Sciatic nerve (tissue), 2 donors: ENCODE data around the gene LRRC40. TPM values are rescaled to one million over a fixed set of nuclear protein-coding genes. Genes with fewer than 3 reads are reported as not detected.
"Not testable (repeated sequence)": the region's sequence is repeated elsewhere in the genome, so short reads cannot be mapped to it uniquely, and the experiment has no call there.

Experiments used
- ATAC-seq: fragments of 200-7000 bp; cut with Tn5 transposase; one replicate; pipeline ENCODE4 v1.9.1; 2020; ENCODE audit warnings: mild to moderate bottlenecking, moderate library complexity
- DNase-seq: peaks from one replicate; pipeline ENCODE4 v3.0.0-alpha.2; 2020; ENCODE audit warnings: low spot score
- intact Hi-C: fragments of 100-400 bp; cut with DNase I; formaldehyde crosslinking; loops from one replicate; pipeline ENCODE4 v1.14.2; 2022
- total RNA-seq: library from RNA; stranded (reverse); fragmentation: NEBNext Ultra II Directional; extraction: Animal tissue kit (Norgen Biotek cat#: 25700); gene quantifications from one replicate; pipeline ENCODE4 v1.2.1, GENCODE V29; 2021
- donor health status: DM: no; HTN: no; CAD: no.
- donor health status: DM: no; HTN: no; CAD: no.

The LRRC40 gene
- total RNA-seq, 1 donor from 2014 or later: 15.4 TPM

DNA sequence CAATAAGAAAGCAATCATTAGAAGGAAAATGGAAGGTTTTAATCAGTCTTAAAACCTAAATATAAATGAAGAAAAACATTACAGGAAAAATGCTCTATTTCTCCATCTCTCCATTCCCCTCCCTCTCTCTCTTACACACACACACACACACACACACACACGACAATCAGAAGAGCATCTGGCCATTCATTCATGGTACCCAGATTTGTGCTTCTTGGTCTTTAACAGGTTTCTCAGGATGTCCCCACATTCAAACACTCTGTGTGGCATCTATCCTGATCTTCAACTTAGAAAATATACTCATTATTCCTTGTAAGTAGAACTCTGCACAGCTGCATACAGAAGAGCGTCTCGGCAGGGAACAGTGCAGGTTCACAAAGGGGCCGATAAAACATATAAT is 779 bp downstream of the LRRC40 start:
- intact Hi-C loops: no loop called here
- ATAC-seq (no peak), DNase-seq (no peak)

DNA sequence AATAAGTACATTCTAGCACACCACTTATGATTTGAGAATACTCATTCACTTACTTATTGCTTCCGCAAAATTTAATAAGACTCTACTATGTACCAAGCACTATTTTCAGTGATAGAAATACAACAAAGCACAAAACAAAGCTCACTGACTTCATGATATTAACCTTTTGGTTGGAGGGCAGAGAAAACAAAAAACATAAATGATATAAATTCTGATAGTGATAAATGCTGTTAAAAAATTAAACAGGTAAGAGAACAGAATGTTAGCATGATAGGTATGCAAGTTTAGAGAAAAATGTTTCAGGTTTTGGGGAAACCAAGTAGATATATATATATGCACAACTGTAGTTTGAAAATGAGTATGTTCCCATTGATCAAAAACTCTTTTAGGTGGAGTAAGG is 1.2 kb downstream of the LRRC40 start:
- intact Hi-C loops: no loop called here
- DNase-seq (no peak), ATAC-seq (no peak)

GRCh38 chr1:70202173-70202758 is 3.1 kb downstream of the LRRC40 start:
- intact Hi-C loops: no loop called here
- DNase-seq (no peak), ATAC-seq (no peak)

GRCh38 chr1:70200065-70200464 is 5.3 kb downstream of the LRRC40 start:
- no peak for ATAC-seq
- DNase-seq: no peak
- intact Hi-C loops: no loop called here

DNA sequence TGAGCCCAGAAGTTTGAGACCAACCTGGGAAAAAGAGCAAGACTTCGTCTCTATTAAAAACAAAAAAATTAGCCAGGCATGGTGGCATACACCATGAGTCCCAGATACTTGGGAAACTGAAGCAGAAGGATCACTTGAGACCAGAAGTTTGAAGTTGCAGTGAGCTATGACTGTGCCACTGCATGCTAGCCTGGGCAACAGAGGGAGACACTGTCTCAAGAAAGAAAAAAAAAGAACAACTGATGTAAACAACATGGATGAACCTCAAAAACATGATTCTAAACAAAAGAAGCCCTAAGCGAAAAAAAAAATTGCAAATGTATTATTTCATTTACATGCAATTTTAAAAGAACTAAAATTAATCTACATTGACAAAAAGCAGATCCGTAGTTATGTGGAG is 9.0 kb downstream of the LRRC40 start:
- no peak for DNase-seq
- ATAC-seq: no peak
- intact Hi-C loops: no loop called here

- ATAC-seq (no peak), DNase-seq (no peak)
- intact Hi-C loops: no loop called here
Observed at GRCh38 chr1:70195342-70195741, 10.0 kb downstream of the LRRC40 start.

DNA sequence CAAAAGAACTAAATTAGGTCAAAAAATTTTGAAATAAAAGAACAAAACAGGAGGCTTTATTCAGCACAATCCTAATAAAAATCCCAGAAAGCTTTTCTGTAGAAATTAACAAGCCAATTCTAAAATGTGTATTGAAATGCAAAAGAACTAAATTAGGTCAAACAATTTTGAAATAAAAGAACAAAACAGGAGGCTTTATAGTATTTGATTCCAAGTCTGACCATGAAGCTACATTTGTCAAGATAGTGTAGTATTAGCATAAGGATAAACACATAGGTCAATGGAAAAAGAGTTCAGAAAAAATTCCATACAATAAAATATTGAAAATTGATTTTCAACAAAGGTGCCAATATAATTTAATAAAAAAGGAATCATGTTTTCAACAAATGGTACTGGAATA is 10.8 kb downstream of the LRRC40 start:
- ATAC-seq: no peak
- DNase-seq: no peak
- intact Hi-C loops: no loop called here

- not testable (repeated sequence) for DNase-seq
Observed at GRCh38 chr1:70192446-70192845, 12.9 kb downstream of the LRRC40 start.

GRCh38 chr1:70190180-70190579 is 15.2 kb downstream of the LRRC40 start:
- ATAC-seq: no peak
- DNase-seq: no peak
- intact Hi-C loops: no loop called here

More at GRCh38 chr1:70192446-70192845, 12.9 kb downstream of the LRRC40 start:
- intact Hi-C loops, ATAC-seq: not testable (repeated sequence)

GRCh38 chr1:70188522-70188921 is 16.9 kb downstream of the LRRC40 start:
- ATAC-seq: no peak
- no peak for DNase-seq
- intact Hi-C loops: no loop called here

GRCh38 chr1:70185181-70185580 is 20.2 kb downstream of the LRRC40 start:
- ATAC-seq: not testable (repeated sequence)

GRCh38 chr1:70171512-70171911 is 33.9 kb downstream of the LRRC40 start:
- intact Hi-C loops: no loop called here
- ATAC-seq (no peak), DNase-seq (no peak)

More at GRCh38 chr1:70185181-70185580, 20.2 kb downstream of the LRRC40 start:
- DNase-seq, intact Hi-C loops: not testable (repeated sequence)

GRCh38 chr1:70169018-70169839 is 36.1 kb downstream of the LRRC40 start:
- intact Hi-C loops: no loop called here
- DNase-seq (no peak), ATAC-seq (no peak)

- no peak for ATAC-seq
- DNase-seq: no peak
- intact Hi-C loops: no loop called here
Observed at GRCh38 chr1:70168283-70168682, 37.1 kb downstream of the LRRC40 start.

DNA sequence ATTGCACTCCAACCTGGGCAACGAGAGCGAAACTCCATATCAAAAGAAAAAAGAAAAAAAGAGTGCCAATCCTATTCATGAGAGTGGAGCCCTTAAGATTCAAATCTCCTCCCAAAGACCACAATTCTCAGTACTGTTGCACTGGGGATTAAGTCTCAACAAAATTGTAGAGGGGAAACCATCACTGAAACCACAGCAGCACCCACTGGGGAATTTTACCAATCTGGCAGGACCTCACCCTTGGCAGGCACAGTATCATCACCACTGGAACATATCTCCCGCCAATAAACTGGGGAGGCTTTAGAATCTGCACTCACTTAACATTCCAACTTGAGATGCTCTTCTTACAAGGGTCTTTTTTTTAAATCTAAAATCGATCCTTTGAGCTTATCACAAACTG is 41.0 kb downstream of the LRRC40 start:
- DNase-seq (no peak), ATAC-seq (no peak)
- intact Hi-C loops: no loop called here

DNA sequence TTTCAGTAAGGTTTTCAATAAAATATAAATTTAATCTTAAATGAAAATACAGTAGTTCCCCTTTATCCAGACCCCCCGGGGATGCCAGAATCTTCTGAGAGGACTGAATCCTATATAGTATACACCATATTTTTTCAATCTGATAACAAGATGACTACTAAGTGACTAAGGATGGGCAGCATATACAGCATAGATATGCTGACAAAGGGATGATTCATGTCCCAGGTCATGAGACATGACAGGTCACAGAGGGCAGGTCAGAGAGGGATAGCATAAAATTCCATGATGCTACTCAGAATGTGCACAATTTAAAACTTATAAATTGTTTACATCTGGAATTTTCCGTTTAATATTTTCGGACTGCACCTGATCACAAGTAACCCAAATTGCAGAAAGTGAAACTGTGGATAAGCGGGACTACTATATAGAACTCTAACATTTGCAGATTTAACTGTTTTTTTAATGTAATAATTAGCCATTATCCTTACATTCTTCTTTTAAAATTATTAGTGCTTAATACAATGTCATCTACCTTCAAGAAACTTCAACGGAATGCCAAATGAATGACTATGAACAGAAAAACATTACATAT is 48.8 kb downstream of the LRRC40 start:
- ATAC-seq (no peak), DNase-seq (no peak)
- intact Hi-C loops: no loop called here

GRCh38 chr1:70153739-70154138 is 51.6 kb downstream of the LRRC40 start:
- ATAC-seq (no peak), DNase-seq (no peak)
- intact Hi-C loops: no loop called here

GRCh38 chr1:70150444-70150843 is 54.9 kb downstream of the LRRC40 start:
- intact Hi-C loops: no loop called here
- ATAC-seq: no peak
- no peak for DNase-seq

DNA sequence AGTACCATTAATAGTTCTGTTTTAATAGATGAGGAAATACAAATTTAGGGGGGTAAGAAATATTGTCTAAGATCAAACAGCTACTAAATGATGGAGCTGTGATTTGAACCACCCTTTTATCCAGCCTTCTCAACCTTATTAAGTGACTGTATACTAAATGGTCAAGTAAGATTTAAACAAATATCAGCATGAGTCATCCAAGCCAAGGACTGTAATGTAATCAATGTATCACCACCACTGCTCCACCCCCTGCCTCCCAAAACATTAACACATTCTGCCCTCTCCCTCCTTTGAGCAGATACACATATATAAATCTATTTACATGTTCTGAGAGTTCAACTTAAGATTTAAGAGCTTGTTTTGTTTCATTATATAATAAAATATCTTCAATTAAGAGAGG is 58.9 kb downstream of the LRRC40 start:
- ATAC-seq: no peak
- intact Hi-C loops: no loop called here
- no peak for DNase-seq

DNA sequence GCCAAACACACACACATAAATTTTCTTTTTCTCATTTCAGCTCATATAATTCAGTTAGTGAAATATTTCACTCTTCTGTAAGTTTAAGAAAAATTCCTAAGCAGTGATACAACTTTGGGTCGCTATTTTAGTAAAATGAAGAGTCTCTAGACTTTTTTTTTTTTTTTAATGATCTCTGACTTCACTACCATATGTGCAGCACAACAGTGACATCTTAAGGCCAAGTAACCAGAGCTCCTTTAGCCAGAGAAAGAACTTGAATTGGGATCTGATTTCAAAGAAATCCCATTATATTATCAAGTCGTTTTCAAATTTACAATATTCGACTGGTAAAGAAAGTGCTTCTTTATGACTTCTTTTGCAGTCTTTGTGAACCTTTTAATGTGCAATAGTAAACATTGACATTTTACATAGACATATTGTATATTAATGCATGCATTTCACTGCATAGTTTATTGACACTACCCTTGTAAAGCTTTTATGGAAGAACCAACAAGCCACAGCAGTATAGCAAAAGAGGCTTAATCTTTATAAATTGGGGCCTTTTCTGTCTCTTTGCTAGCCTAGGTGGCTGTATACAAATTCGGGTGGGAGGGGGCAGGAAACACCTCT is 62.2 kb downstream of the LRRC40 start:
- intact Hi-C loops: no loop called here
- no peak for ATAC-seq

More for the DNA sequence above, 62.2 kb downstream of the LRRC40 start:
- no peak for DNase-seq
